AG10803 (cell line): Measurements from ENCODE around the gene COMMD10.

Source experiments
- DNase-seq: peaks from one replicate; pipeline ENCODE4 v3.0.0; 2010; ENCODE audit warnings: low read depth
- H3K4me3 ChIP-seq: 2 replicates; pipeline ENCODE4 v1.5.1; 2011; ENCODE audit warnings: mild to moderate bottlenecking, low read length, control low read depth
- CTCF ChIP-seq: conservative IDR thresholded peaks from 2 replicates; pipeline ENCODE4 v1.5.1; 2011; ENCODE audit warnings: mild to moderate bottlenecking, low read length, control low read depth, inconsistent platforms

COMMD10 gene

GRCh38 chr5:116209166-116209565 is 124.3 kb downstream of the COMMD10 start:
- H3K4me3 ChIP-seq = no peak overlapping the region
- DNase-seq = no peak
- no peak for TF ChIP-seq CTCF

- H3K4me3 ChIP-seq = no peak overlapping the region
- TF ChIP-seq CTCF = no peak
- no peak for DNase-seq
These were observed 127.4 kb downstream of the COMMD10 start for GRCh38 chr5:116212225-116212624.

- TF ChIP-seq CTCF = no peak
- peak; percentile 6 for DNase-seq
- H3K4me3 ChIP-seq = no peak overlapping the region
These were observed 131.4 kb downstream of the COMMD10 start for GRCh38 chr5:116216246-116216645.

- DNase-seq = no peak
- H3K4me3 ChIP-seq = no peak overlapping the region
- TF ChIP-seq CTCF = no peak
These were observed 140.6 kb downstream of the COMMD10 start for GRCh38 chr5:116225281-116225922.

GRCh38 chr5:116229131-116229689 is 144.4 kb downstream of the COMMD10 start:
- no peak for DNase-seq
- TF ChIP-seq CTCF = no peak
- H3K4me3 ChIP-seq = no peak overlapping the region

- DNase-seq = no peak
- no peak overlapping the region for H3K4me3 ChIP-seq
- no peak for TF ChIP-seq CTCF
These were observed 146.5 kb downstream of the COMMD10 start for GRCh38 chr5:116231288-116231687.

GRCh38 chr5:116234681-116235080 is 149.9 kb downstream of the COMMD10 start:
- H3K4me3 ChIP-seq = no peak overlapping the region
- no peak for DNase-seq
- TF ChIP-seq CTCF = no peak
